ENCODE measurements around the gene NDEL1.

Gene NDEL1

DNA sequence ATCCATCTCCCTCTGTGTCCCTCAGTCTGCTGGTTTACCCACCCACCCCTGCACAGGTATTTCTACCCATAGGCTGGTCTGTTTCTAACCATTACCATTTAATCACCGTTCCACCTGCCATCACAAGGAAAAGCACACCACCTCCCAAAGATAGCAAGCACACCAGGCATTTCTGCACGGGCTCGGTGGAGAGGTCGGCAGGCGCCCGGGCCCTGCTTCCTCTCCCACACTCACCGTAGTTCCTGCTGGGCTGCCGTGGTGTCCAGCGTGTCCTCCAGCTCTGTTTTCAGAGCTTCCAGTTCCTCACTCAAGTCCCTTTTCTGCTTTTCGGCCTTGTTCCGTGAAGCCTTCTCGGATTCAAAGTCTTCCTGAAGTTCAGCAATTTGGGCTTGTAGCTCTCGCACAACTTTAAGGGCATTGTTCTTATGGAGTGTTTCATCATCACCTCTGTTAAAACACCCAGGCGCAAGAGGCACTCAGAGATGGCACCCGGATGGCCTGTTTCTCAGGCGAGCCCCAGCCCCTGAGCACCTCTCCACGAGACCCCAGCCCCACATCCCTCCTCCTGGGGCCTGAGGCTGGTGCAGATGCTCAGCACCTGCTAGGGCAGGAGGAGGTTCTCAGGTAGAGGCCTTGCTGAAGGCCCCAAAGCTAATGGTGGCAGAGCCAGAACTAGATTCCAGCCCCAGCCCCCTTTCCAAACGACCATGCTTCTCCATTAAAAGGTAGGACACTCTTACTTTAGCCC, 69.0 kb downstream of the NDEL1 start:
- no peak for DNase-seq

DNA sequence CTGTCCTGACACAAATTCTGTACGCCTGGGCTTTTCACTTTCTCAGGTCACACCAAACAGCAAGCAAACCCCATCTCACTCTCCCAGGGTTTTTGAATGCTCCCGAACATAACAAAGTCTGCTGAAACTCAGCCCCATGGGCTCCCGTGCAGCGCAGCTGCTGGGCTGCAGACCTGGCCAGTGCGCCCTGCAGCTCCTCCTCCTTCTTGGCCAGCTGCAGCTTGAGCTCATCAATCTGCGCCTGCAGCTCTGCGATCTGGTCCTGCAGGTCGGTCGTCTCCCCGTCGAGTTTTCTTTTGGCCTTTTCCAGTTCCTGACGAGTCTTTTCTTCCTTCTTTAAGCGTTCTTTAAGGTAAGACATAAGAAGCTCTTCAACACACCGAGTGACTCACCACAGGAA, 70.5 kb downstream of the NDEL1 start:
- peak; percentile 62 for DNase-seq

GRCh38 chr17:8514801-8515200, 79.1 kb downstream of the NDEL1 start:
- no peak for DNase-seq
